Kidney epithelial cell (primary cell): ENCODE data around the gene MYO16. TPM values are rescaled to one million over a fixed set of nuclear protein-coding genes. Genes with fewer than 3 reads are reported as not detected.

ENCODE experiments used
- DNase-seq: peaks from one replicate; pipeline ENCODE4 v3.0.0-alpha.2; 2010; ENCODE audit warnings: low read depth
- H3K27me3 ChIP-seq: 2 replicates; pipeline ENCODE4 v1.6.0; 2011; ENCODE audit warnings: low read length; ENCODE audit not compliant: control insufficient read depth, insufficient read depth
- H3K36me3 ChIP-seq: 2 replicates; pipeline ENCODE4 v1.5.1; 2011; ENCODE audit warnings: low read length; ENCODE audit not compliant: control insufficient read depth, insufficient read depth
- H3K4me3 ChIP-seq: 2 replicates; pipeline ENCODE4 v1.5.1; 2011; ENCODE audit warnings: low read depth, mild to moderate bottlenecking, control low read depth, low read length
- CTCF ChIP-seq: IDR thresholded peaks from 2 replicates; pipeline ENCODE4 v1.5.1; 2011; ENCODE audit warnings: mild to moderate bottlenecking, moderate library complexity, low read length, control low read depth, inconsistent platforms; ENCODE audit not compliant: insufficient read depth, poor library complexity, severe bottlenecking
- total RNA-seq: library from RNA; depleted of rRNA; stranded (reverse); fragments of >200 nt; gene quantifications from 2 replicates; pipeline ENCODE4 v1.2.3, GENCODE V29; 2015

MYO16 gene
- total RNA-seq, 1 donor from 2014 or later = 0.38 TPM

DNA sequence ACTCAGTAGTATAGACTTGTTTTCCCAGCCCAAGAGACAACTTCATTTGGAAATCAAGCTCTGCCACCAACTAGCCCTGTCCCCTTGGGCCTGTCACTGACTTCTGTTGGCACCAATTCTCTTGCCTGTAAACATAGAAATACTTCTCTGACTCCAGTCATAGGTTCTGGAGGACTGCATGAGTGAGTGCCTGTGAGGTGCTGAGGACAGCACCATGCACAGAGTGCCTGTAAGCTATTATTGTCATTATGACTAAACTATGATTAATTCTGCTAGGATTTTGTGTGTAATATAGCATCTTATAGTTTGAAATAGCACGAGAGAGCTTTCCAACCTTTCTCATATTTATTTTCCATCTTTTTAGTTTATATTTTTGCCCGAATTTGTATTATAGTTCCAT, 247.9 kb downstream of the MYO16 start:
- no peak for TF ChIP-seq CTCF
- no peaks in the 10 kb centered on the region for H3K27me3 ChIP-seq
- no peak for DNase-seq
- H3K36me3 ChIP-seq = no peaks in the 10 kb centered on the region
- no peak overlapping the region for H3K4me3 ChIP-seq

DNA sequence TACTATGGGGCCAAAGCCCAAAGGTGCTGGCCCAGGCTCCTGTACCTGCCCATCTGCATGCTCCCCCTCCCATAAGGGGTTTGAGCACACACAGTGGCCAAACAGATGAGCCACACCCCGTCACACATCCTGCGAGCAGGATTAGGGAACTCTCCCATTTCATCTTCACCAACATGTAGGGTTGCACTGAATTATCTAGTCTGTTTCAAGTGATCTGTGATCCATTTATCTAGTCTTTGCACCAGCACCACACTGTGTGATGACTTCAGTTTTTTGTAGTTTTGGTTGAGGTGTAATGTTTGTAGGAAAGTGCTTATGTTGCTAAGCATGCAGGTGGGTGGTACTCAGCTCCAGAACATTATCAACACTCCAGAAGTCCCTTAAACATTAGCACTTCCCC, 249.3 kb downstream of the MYO16 start:
- TF ChIP-seq CTCF = no peak
- DNase-seq = no peak
- H3K36me3 ChIP-seq = no peaks in the 10 kb centered on the region
- H3K27me3 ChIP-seq = no peaks in the 10 kb centered on the region
- no peak overlapping the region for H3K4me3 ChIP-seq

DNA sequence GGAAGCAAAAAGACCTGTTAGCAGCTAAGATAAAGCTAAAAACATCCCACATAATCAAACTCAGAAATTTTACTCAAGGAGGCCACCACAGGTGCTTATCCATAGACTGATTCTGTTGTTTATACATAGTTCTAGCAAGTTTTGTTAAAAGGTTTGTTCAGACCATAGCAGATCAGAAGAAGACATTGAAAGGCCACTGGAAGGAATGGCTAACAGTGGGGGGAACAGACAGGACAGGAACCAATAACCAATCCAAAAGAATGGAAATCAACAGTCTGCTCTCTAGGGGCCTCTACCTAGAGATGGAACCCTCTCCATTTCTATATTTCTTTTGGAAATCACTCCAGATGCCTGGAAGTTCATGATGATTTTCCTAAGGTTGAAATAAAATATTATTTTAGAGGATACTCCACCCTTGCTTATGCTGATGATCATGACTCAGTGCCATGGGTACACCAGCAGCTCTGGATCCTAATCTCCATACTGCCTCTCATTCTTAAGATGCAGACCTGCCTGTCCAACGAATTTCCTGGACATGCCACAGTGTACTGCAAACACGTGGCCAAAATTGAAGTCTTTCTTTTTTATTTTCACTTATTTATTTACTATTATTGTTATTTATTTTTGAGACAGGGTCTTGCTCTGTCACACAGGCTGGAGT, 260.0 kb downstream of the MYO16 start:
- no peak for TF ChIP-seq CTCF
- DNase-seq = no peak
- H3K4me3 ChIP-seq = no peak overlapping the region
- H3K36me3 ChIP-seq = no peaks in the 10 kb centered on the region
- no peaks in the 10 kb centered on the region for H3K27me3 ChIP-seq

DNA sequence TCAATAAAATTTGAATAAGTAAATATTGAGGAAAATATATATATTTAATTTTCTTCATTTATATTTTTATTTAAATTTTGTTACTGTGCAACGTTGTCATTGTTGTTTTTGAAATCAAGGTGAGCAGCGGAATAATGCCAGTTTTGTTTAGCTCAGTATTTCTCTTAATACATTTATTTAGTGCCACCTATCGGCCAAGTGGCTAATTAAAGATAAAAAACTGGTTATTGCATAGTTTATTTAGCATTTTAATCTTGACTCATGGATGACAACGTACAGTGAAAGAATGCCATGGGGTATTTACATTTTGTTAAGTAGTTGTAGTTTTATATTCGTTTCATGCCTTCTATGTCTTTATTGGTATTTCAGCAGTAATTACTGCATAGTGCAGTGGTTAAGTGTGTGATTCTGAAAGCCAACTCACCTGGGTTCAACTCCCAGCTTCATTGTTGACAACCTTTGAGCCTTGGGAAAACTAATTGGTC, 265.9 kb downstream of the MYO16 start:
- Histone ChIP-seq H3K4me3 (no peak overlapping the region), H3K27me3 (no peaks in the 10 kb centered on the region), H3K36me3 (no peaks in the 10 kb centered on the region)
- no peak for DNase-seq
- TF ChIP-seq CTCF = peak; percentile 47

DNA sequence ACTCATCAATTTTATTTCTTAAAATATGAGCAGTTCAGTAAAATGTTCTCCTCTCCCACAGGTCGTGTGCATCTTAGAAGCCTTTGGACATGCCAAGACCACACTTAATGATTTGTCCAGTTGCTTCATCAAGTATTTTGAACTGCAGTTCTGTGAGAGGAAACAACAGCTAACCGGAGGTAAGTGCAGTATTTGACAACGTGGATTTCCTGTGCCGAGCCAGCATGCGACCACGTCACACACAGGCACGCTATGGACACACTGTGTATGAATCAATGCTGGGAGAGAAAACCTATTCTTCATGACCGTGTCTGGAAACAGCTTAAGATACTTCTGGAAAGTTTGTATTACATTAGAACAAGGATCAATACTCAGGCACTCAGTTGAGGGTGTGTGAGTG, 268.5 kb downstream of the MYO16 start:
- H3K27me3 ChIP-seq = no peaks in the 10 kb centered on the region
- H3K4me3 ChIP-seq = no peak overlapping the region
- no peak for DNase-seq
- no peaks in the 10 kb centered on the region for H3K36me3 ChIP-seq
- TF ChIP-seq CTCF = no peak
